ENCODE results near the gene GALNT16.

DNA sequence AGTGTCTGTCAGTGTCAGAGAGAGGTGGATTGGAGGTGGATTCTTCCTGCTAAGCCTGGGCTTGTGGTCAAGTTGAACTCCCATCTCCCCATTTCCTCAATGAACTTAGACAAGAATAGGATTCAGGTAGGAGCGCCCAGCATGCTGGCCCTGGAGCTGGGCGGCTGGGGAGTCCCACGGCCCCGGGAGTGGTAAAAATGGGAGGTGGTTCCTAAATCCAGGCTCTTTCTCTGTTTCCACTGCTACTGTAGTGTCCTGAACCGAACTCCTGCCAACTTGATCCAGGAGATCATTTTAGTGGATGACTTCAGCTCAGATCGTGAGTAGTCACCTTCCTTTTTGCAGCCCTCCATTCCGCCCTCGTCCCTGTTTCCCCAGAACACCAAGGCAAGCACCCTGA is 65.1 kb downstream of the GALNT16 start:
- TF ChIP-seq PAX5 (IDR thresholded peaks at IDR 0.05; ENCODE audit: insufficient read depth, low read length, severe bottlenecking) (no peak), POLR2A (IDR thresholded peaks at IDR 0.05; ENCODE audit: low read depth, low read length) (no peak), POLR2AphosphoS5 (IDR thresholded peaks at IDR 0.05; ENCODE audit: low read depth, low read length) (no peak), TAF1 (IDR thresholded peaks at IDR 0.05; ENCODE audit: low read depth, low read length) (no peak)
